ENCODE measurements around the gene SLC22A23.

Gene SLC22A23

GRCh38 chr6:3293271-3294155, 163.3 kb downstream of the SLC22A23 start:
- DNase-seq = no peak

DNA sequence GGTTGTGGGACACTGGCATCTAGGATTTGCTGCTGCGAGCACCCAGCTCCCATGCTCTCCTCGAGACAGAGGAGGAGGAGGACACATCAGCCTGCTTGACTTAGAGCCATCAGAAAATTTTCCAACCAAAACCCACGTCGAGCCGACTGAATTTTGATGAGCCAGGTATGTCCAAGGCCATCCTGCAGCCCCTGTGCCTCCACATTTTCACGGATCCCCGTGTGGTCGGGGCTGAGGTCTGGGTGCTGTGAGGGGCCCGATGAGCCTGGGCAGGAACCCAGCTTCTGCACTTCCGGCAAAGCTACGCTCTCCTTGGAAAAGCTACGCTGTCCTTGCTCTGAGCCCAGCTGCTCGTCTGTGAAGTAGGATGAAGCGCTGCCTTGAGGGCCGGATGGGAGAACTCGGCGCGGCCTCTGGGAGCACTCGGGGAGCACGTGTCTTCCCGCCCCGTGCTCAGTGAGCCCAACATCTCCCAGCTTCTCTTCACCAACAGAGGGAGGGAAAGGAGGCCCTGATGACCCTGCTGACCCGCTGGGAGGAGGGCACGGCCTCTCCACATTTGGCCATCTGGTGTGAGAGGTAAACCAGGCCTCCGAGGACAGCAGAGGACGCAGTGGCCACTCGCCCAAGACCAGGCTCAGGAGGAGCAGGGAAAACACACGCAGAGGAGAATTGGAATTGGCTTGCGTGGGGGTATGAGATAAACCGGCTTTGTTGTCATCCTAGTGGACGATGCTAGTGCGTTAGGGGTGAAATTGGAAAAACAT, 164.2 kb downstream of the SLC22A23 start:
- DNase-seq = no peak

DNA sequence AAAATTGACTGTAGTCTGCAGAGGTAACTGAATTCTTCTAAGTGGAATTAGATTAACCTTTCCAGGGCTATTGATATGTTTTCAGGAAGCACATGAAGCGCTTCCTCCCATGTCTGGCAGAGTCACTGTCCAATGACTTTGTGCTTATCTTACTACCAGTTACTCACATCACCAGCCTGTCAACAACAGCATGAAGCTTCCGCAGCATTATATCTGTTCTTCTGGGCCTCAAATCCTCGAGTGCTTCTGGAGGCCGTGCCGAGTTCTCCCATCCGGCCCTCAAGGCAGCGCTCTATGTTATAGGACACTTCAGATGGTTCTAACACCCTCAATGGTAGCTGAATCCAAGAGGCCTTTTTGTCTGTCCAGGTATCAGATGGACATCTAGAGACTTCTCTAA, 164.9 kb downstream of the SLC22A23 start:
- no peak for DNase-seq

DNA sequence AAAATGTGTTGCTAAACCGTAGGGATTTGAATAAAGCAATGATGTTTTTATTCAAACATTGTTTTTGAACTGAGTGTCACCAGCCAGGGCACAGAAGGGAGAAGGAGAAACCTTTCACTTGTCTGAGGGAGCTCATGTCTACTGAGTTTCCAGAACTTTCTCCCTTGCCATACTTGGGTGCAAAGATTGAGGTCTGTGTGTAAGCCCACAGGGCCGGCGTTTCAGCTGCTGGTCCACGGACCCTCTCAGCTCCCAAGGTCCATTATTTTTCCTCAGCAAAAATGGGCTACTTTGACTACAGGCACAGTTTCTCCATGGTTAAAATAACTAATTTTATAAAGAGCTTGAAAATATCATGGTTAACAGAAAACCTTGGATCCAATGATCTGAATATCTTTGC, 165.5 kb downstream of the SLC22A23 start:
- DNase-seq = no peak

- no peak for DNase-seq
Observed at GRCh38 chr6:3290931-3291211, 166.0 kb downstream of the SLC22A23 start.

- DNase-seq = no peak
Observed at GRCh38 chr6:3290149-3290930, 166.5 kb downstream of the SLC22A23 start.

- no peak for DNase-seq
Observed at GRCh38 chr6:3289664-3290055, 167.2 kb downstream of the SLC22A23 start.

DNA sequence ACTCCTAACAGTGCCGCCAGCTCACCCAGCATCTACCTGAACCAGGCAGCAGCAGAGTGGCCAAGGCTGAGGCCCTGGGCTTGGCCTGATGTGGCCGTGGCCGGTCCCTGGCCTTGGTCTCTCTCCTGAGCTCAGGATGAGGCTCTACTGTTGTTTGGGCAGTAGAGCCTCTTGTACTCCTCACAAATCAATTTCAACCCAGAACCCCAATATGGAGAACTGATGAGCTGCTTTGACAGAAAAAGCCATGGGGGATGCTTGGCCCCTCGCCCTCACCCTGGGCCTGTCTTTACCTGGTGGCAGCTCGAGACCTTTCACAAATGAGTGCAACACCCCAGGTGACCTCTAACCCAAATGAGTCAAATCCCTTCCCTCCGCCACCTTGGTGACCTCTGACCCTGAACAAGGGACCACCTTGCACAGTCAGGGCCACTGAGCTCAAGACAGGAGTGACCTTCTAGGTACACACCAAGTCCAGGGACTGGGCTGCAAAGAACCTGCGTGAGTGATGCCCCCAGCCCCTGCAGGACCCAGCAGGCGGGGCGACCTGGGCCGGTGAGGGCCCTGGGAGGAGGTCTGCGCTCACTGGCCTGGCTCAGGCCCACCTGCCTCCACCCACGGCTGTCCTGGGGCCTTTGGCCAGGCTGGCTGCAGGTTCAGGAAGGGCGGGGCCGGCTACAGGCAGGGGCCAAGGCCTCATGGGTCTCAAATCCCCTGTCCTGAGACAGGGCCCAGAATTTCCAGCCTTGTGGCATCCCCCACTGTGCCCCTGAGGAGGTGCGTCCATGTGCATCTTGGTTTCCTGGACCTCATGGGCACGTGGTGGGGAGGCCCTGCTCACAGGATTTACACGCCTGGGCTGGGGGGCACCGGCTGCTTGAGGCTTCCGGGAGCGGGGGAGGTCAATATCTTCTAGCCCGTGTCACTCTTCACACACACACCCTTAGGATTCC, 167.9 kb downstream of the SLC22A23 start:
- DNase-seq = no peak

- DNase-seq = no peak
Observed at GRCh38 chr6:3287976-3288707, 168.7 kb downstream of the SLC22A23 start.

GRCh38 chr6:3287308-3287707, 169.5 kb downstream of the SLC22A23 start:
- DNase-seq = no peak

GRCh38 chr6:3286641-3287171, 170.1 kb downstream of the SLC22A23 start:
- no peak for DNase-seq

DNA sequence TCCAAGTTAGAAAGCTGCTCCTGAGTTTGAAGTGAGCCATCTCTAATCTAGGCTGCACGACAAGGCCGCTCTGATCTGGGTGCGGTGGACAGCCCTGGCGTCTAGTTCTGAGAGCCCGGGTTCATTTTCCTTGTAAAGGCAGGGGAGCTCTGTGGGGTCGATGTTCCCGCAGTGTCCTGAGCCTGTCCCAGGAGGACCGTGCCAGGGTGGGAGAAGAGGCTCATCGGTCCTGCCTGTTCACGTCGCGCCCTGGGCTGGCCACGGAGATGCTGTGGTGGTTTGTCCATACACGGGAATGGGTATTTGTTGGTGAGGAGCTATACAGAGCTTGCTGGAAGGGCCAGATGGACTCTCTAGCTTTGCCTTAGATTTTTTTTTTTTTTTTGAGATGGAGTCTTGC, 171.1 kb downstream of the SLC22A23 start:
- no peak for DNase-seq

GRCh38 chr6:3285049-3285639, 171.7 kb downstream of the SLC22A23 start:
- DNase-seq = no peak

- DNase-seq = peak; percentile 21
Observed at GRCh38 chr6:3284436-3284876, 172.4 kb downstream of the SLC22A23 start.

GRCh38 chr6:3283641-3284435, 173.0 kb downstream of the SLC22A23 start:
- DNase-seq = no peak

DNA sequence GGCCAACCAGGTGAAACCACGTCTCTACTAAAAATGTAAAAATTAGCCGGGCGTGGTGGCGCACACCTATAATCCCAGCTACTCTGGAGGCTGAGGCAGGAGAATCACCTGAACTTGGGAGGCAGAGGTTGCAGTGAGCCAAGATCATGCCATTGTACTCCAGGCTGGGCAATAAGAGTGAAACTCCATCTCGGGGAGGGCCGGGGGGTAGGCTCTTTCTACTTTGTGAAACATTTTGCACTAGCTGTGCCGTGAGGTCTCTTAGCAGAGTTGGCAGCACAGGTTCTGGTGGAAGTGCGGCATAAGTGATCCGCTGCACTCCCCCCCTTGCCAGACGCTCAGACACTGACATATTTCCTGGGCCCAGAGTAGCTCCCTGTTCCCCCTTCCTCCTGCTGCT, 173.6 kb downstream of the SLC22A23 start:
- no peak for DNase-seq

DNA sequence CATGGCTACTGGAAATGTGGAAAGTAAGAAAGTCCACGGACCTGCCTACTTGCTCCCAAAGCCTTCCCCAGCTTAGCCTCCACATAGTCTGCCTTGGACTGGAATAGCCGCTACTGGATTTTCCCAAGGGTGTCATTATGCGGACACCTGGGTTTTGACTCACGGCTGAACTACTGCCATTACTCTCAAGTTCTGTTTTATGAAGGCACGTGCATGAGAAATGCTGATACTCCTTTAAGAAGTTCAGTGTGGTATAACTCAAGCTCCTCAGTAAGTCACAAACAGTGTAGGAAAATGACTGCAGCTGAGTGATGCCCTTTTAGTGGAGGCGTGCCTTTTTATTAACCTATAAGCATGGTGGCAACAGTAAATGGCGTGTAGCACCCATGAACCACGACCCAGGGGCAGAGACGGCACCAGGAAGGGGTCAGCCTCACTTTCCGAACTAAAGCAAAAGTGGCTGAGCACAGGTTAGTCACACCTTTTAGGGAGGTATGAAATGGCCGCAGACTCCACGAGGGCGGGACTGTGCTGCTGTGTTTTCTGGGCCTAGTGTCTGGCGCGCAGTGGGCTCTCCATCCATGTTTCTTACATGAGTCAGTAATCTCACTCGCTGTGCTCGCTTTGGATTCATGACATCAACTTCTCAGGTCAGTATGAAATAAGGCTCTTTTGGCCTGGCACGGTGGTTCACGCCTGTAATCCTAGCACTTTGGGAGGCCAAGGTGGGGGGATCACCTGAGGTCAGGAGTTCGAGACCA, 174.2 kb downstream of the SLC22A23 start:
- DNase-seq = no peak

DNA sequence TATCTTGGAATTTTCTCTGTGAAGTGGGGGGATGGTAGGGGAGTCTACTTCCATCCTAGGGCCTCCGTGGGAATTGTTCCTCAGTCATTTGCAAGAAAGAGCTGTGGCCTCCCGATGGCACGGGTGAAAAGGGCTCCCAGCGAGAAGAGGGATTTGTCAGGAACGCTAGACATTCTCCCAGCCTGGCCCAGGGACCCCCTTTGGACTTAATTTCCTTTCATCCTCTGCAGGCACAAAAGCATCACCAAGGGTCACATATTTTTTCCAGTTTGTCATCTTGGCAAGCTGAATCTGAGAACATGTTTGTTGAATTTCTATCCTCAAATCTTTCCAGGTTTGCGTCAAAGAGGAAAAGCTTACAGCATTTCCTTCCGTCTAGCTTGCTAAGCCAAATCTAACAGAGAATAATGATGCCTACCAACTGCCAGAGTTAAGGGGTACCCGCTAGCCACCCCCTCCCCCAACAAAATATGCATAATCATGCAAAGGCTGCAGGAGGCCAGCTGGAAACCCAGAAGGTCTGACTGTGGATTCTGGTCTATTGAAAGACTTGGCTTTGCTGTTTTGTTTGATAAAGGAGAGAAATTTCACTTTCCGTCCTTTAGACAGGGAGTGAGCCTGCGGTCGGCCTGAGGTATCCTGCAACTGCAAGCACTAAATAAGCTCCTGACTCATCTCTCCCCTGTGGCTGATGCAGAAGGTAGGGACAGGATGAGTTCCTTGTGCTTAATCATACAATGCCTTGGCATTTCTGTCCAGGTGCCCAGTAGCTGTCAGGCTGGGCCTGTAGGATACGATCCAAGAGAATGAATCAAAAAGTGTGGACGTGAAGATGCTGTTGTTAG, 175.0 kb downstream of the SLC22A23 start:
- no peak for DNase-seq
